Nephron progenitor cell (in vitro differentiated cells): ENCODE data around the gene FOXP1.

Experiments used
- DNase-seq: peaks from one replicate; pipeline ENCODE4 v3.0.0; 2021
- H3K27ac Mint-ChIP-seq: 2 replicates; pipeline ENCODE4 v1.8.0; 2021; ENCODE audit warnings: mild to moderate bottlenecking, moderate library complexity, mixed read lengths
- H3K27me3 Mint-ChIP-seq: 2 replicates; pipeline ENCODE4 v1.8.0; 2021; ENCODE audit warnings: mild to moderate bottlenecking, low read depth, mixed read lengths; ENCODE audit not compliant: poor library complexity
- H3K36me3 Mint-ChIP-seq: 2 replicates; pipeline ENCODE4 v1.8.0; 2021; ENCODE audit warnings: low read depth, mixed read lengths
- H3K4me1 Mint-ChIP-seq: 2 replicates; pipeline ENCODE4 v1.8.0; 2021; ENCODE audit warnings: mixed read lengths
- H3K4me3 Mint-ChIP-seq: 2 replicates; pipeline ENCODE4 v1.8.0; 2021; ENCODE audit warnings: mild to moderate bottlenecking, moderate library complexity, mixed read lengths
- H3K9me3 Mint-ChIP-seq: 2 replicates; pipeline ENCODE4 v1.8.0; 2021; ENCODE audit warnings: mild to moderate bottlenecking, moderate library complexity, mixed read lengths
- TF ChIP-seq, protein P1 (sequence below): fragments of 200-600 bp; sonication (generic); IDR thresholded peaks from 2 replicates; pipeline ENCODE4 v1.5.0; 2021; ENCODE audit warnings: antibody characterized with exemption

Gene FOXP1

DNA sequence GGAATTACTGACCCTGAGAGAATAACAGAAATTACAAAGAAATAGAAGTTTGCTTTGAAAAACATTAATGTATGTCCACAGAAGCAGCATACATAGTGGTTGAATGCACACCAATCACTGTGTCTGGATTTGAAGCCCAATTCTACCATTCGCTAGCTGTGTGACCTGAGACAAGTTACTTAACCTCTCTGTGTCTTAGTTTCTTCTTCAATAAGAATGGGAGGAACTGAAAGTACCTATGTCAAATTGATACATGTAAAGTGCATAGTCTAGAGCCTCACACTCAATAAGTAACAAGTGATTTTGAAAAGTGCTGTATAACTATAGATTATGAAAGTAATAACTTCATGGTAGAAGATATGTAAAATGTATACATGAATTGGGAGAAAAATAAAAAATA lies 457.8 kb downstream of the FOXP1 start:
- Mint-ChIP-seq H3K27ac (no peak overlapping the region), H3K36me3 (no peaks in the 10 kb centered on the region), H3K4me3 (no peak overlapping the region), H3K4me1 (peaks cover 62% of the 10 kb centered on the region), H3K27me3 (no peaks in the 10 kb centered on the region), H3K9me3 (no peaks in the 10 kb centered on the region)
- TF ChIP-seq, protein P1, sequence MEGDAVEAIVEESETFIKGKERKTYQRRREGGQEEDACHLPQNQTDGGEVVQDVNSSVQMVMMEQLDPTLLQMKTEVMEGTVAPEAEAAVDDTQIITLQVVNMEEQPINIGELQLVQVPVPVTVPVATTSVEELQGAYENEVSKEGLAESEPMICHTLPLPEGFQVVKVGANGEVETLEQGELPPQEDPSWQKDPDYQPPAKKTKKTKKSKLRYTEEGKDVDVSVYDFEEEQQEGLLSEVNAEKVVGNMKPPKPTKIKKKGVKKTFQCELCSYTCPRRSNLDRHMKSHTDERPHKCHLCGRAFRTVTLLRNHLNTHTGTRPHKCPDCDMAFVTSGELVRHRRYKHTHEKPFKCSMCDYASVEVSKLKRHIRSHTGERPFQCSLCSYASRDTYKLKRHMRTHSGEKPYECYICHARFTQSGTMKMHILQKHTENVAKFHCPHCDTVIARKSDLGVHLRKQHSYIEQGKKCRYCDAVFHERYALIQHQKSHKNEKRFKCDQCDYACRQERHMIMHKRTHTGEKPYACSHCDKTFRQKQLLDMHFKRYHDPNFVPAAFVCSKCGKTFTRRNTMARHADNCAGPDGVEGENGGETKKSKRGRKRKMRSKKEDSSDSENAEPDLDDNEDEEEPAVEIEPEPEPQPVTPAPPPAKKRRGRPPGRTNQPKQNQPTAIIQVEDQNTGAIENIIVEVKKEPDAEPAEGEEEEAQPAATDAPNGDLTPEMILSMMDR = no peak
- no peak for DNase-seq

DNA sequence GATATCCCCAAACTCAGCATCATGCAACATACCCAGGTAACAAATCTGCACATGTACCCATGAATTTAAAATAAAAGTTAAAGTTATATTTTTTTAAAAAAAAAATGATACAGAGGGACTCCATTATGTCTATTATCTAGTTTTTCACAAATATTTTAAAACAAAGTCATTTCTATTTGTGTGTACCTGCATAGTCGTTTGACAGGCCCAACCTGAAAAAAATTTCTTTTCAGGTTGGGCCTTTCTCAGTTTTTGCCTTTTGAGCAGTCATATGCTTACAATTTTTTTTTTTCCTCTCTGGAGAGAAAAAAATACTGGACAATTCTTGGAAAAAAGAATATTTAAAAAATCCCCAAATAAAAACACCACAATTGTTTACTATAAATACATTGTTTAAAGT lies 459.5 kb downstream of the FOXP1 start:
- peaks cover 3% of the 10 kb centered on the region for H3K36me3 Mint-ChIP-seq
- no peaks in the 10 kb centered on the region for H3K27me3 Mint-ChIP-seq
- no peak overlapping the region for H3K4me3 Mint-ChIP-seq
- peaks cover 61% of the 10 kb centered on the region for H3K4me1 Mint-ChIP-seq
- TF ChIP-seq, protein P1 = no peak
- DNase-seq = no peak
- H3K9me3 Mint-ChIP-seq = no peaks in the 10 kb centered on the region
- H3K27ac Mint-ChIP-seq = no peak overlapping the region

DNA sequence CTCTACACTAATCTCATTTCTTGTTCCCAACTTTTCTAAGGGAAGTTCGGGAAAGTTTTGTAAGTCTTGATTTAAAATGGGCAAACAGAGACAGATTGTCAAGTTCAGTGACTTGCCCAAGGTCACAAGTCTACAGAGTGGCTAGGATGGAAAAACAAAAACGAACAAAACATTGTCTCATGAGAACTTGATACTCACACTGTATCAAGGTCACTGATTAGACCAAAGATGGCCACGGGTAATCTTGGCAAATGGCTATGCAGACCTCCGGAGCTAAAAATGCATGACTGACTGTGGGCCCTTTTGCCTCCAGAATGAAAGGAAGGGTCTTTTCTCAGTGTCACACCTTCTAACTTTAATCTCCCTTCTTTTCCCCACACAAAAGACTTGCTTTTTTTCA lies 460.9 kb downstream of the FOXP1 start:
- Mint-ChIP-seq H3K9me3 (no peaks in the 10 kb centered on the region), H3K36me3 (peaks cover 5% of the 10 kb centered on the region), H3K27me3 (no peaks in the 10 kb centered on the region), H3K4me1 (peaks cover 57% of the 10 kb centered on the region), H3K4me3 (no peak overlapping the region), H3K27ac (no peak overlapping the region)
- no peak for DNase-seq
- TF ChIP-seq, protein P1 = no peak

DNA sequence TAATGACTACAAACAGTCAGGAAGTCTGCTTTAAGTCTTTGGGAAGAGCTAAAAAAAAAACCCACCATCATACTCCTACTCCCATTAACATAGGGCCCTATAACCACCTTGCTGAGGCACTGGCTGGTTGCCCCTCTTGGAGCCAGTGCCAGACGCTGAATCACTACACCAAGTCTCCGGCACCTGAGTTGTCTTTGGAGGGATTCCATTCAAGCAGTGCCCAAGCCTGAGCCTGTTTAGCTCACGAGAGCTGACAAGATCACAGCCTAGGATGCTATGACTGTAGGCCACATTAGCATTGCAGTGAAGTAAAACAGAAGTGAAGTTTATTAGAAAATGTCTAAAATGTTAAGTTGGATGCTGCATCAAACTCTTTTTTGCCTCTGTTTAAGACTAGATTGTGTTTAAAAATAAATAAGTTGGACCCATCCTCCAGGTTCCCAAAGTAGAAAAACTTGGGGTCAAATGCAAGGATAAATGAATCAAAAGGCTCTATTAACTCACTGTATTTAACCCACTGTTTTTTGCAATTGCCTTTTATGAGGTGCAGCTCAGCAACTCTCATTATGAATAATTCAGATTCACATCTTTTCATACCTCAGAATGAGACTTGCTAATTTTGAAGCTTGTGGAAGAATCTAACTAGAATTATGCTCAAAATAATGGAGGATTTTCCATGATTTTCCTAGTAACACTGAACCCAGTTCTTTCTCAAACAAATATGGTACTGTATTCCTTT lies 461.9 kb downstream of the FOXP1 start:
- Mint-ChIP-seq H3K4me3 (no peak overlapping the region), H3K4me1 (peaks cover 59% of the 10 kb centered on the region), H3K36me3 (peaks cover 5% of the 10 kb centered on the region), H3K27ac (no peak overlapping the region), H3K9me3 (no peaks in the 10 kb centered on the region), H3K27me3 (no peaks in the 10 kb centered on the region)
- TF ChIP-seq, protein P1 = no peak
- DNase-seq = no peak

DNA sequence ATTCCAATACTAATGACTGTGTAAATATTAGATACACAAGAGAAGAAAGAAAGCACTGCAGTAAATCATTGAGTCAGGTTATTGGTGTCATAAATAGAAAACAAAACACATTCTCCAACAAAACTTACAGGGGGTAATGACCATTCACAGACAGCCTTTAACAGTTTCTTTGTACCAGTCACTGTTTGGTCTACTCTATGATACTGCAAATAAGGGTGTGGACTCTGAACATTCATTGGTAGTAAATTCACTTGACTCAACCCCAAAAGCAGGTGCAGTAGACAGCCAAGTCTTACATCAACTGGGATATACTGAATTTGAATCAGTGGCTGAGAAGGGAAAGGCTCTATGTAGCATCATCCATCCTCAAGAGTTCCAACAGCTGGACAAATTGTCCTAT lies 463.5 kb downstream of the FOXP1 start:
- Mint-ChIP-seq H3K36me3 (peaks cover 5% of the 10 kb centered on the region), H3K4me3 (no peak overlapping the region), H3K27me3 (no peaks in the 10 kb centered on the region), H3K4me1 (peaks cover 62% of the 10 kb centered on the region), H3K9me3 (no peaks in the 10 kb centered on the region), H3K27ac (no peak overlapping the region)
- DNase-seq = no peak
- TF ChIP-seq, protein P1 = no peak

DNA sequence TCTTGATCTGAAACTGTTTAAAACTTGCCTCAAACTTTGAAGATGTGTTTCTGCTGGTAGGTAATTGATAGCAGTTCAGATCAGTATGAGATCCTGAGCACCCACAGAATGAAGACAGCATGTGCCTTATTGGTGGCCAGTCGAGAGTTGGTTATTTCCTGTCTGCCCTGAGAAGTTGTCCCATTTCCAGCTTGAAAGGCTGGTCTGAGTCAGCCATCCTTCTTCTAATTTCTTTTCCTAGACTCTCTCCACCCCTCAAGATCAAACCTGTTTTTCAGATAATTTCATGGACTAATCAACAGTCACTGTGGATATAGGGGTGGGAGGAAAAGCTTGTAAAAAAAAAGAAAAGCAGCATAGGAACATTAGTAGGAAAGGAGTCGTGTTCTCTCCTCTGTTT lies 464.4 kb downstream of the FOXP1 start:
- no peaks in the 10 kb centered on the region for H3K27me3 Mint-ChIP-seq
- peak overlapping the region; percentile 44 for H3K27ac Mint-ChIP-seq
- no peak for DNase-seq
- no peaks in the 10 kb centered on the region for H3K9me3 Mint-ChIP-seq
- peaks cover 5% of the 10 kb centered on the region for H3K36me3 Mint-ChIP-seq
- peaks cover 70% of the 10 kb centered on the region for H3K4me1 Mint-ChIP-seq
- H3K4me3 Mint-ChIP-seq = no peak overlapping the region
- TF ChIP-seq, protein P1 = no peak
